Aorta (tissue), 5 donors: Measurements from ENCODE around the gene C22orf31. TPM values are rescaled to one million over a fixed set of nuclear protein-coding genes. Genes with fewer than 3 reads are reported as not detected.

ENCODE experiments used
- ATAC-seq: fragments of 200-7000 bp; cut with Tn5 transposase; one replicate; pipeline ENCODE4 v1.9.1; 2022; ENCODE audit warnings: moderate library complexity; ENCODE audit not compliant: low FRiP score
- DNase-seq, 2 donors: peaks; one replicate each; pipeline ENCODE4 v3.0.0-alpha.2; 2020
- H3K27ac ChIP-seq, 2 donors: one replicate each; pipeline ENCODE4 v1.5.1; 2013; ENCODE audit warnings: low read length in 2 of 2, mild to moderate bottlenecking in 2 of 2, moderate library complexity in 2 of 2, control low read depth in 1 of 2, inconsistent platforms in 1 of 2, low read depth in 1 of 2
- H3K27me3 ChIP-seq, 2 donors: one replicate each; pipeline ENCODE4 v1.6.1; 2013; ENCODE audit warnings: control low read depth in 1 of 2, low read length in 1 of 2, mild to moderate bottlenecking in 1 of 2, moderate library complexity in 1 of 2; ENCODE audit not compliant: insufficient read depth in 2 of 2, control insufficient read depth in 1 of 2
- H3K36me3 ChIP-seq, 2 donors: one replicate each; pipeline ENCODE4 v1.6.1; 2013; ENCODE audit warnings: control low read depth in 1 of 2, low read length in 1 of 2, mild to moderate bottlenecking in 1 of 2; ENCODE audit not compliant: insufficient read depth in 2 of 2, control insufficient read depth in 1 of 2
- H3K4me1 ChIP-seq, 2 donors: one replicate each; pipeline ENCODE4 v1.6.1; 2013; ENCODE audit warnings: low read length in 2 of 2, control low read depth in 1 of 2, mild to moderate bottlenecking in 1 of 2, moderate library complexity in 1 of 2; ENCODE audit not compliant: insufficient read depth in 2 of 2, control insufficient read depth in 1 of 2
- H3K4me3 ChIP-seq, 2 donors: one replicate each; pipeline ENCODE4 v1.5.1; 2013; ENCODE audit warnings: low read length in 2 of 2, control low read depth in 1 of 2, mild to moderate bottlenecking in 1 of 2
- H3K9me3 ChIP-seq: one replicate; pipeline ENCODE4 v1.6.1; 2013; ENCODE audit warnings: mild to moderate bottlenecking, low read length; ENCODE audit not compliant: control insufficient read depth
- WGBS, 2 donors: extraction: QIAGEN DNeasy Blood & Tissue Kit; methylation state at CpG; one replicate each; pipeline ENCODE4 v1.1.7; 2013; 5-methylcytosine and 5-hydroxymethylcytosine counted together
- intact Hi-C, 2 donors: fragments of 100-400 bp; cut with DNase I; formaldehyde crosslinking; loops; one replicate each; pipeline versions ENCODE4 v1.14.2 to v1.15.0; 2022
- polyA plus RNA-seq, 2 donors: library from polyadenylated mRNA; stranded (reverse); fragments of 200-250 nt; gene quantifications; one replicate each; pipeline ENCODE4 v1.2.3, GENCODE V29; 2013
- total RNA-seq, 2 donors: library from RNA; stranded (reverse); fragmentation: NEBNext Ultra II Directional; extraction: Animal tissue kit (Norgen Biotek cat#: 25700); gene quantifications; one replicate each; pipeline ENCODE4 v1.2.1, GENCODE V29; 2021
- donor health status: healthy with polysubstance abuse.
- donor health status: Bipolar disorder and iron deficiency.
- donor health status: DM: no; HTN: no; CAD: no.
- donor health status: DM: no; HTN: no; CAD: no.
- donor health status: DM: yes; HTN: yes; CAD: no.

C22orf31 gene
- total and polyA plus RNA-seq, 4 donors, result not detected

GRCh38 chr22:29069463-29069862 is 7.8 kb upstream of the C22orf31 start:
- Histone ChIP-seq H3K27ac (no peak overlapping the region), H3K4me3 (no peak overlapping the region), H3K36me3 (no peaks in the 10 kb centered on the region), H3K9me3 (no peaks in the 10 kb centered on the region), H3K4me1 (no peaks in the 10 kb centered on the region), H3K27me3 (no peaks in the 10 kb centered on the region)
- no peak for ATAC-seq
- no peak for DNase-seq
- 80 to 82% methylated on average over 4 of the region's 4 CpGs for WGBS, 2 donors
- intact Hi-C loops, result no loop called here

GRCh38 chr22:29065468-29066190 is 4.0 kb upstream of the C22orf31 start:
- ATAC-seq (no peak), DNase-seq (no peak)
- intact Hi-C loops, result no loop called here
- H3K36me3 ChIP-seq, result no peaks in the 10 kb centered on the region
- no peaks in the 10 kb centered on the region for H3K9me3 ChIP-seq
- no peak overlapping the region for H3K4me3 ChIP-seq
- 65 to 66% methylated on average over 7 of the region's 7 CpGs for WGBS, 2 donors
- H3K27ac ChIP-seq, result no peak overlapping the region
- no peaks in the 10 kb centered on the region for H3K27me3 ChIP-seq
- no peaks in the 10 kb centered on the region for H3K4me1 ChIP-seq

- Histone ChIP-seq H3K4me3 (no peak overlapping the region), H3K4me1 (no peaks in the 10 kb centered on the region), H3K27me3 (no peaks in the 10 kb centered on the region), H3K9me3 (no peaks in the 10 kb centered on the region), H3K36me3 (no peaks in the 10 kb centered on the region), H3K27ac (no peak overlapping the region)
- DNase-seq, result no peak
- intact Hi-C loops, result no loop called here
- 41 to 44% methylated on average over 8 of the region's 8 CpGs for WGBS, 2 donors
- no peak for ATAC-seq
Measured at GRCh38 chr22:29062286-29062821, 723 bp upstream of the C22orf31 start.

- no peaks in the 10 kb centered on the region for H3K36me3 ChIP-seq
- H3K27ac ChIP-seq, result no peak overlapping the region
- H3K4me1 ChIP-seq, result no peaks in the 10 kb centered on the region
- 59 to 66% methylated on average over 7 of the region's 7 CpGs for WGBS, 2 donors
- DNase-seq, result no peak
- ATAC-seq, result no peak
- no peaks in the 10 kb centered on the region for H3K9me3 ChIP-seq
- H3K27me3 ChIP-seq, result no peaks in the 10 kb centered on the region
- no peak overlapping the region for H3K4me3 ChIP-seq
- intact Hi-C loops, result no loop called here
Measured at GRCh38 chr22:29060931-29061330, 700 bp downstream of the C22orf31 start.

GRCh38 chr22:29060251-29060869 is 1.3 kb downstream of the C22orf31 start:
- Histone ChIP-seq H3K27me3 (no peaks in the 10 kb centered on the region), H3K27ac (no peak overlapping the region), H3K36me3 (no peaks in the 10 kb centered on the region), H3K4me1 (no peaks in the 10 kb centered on the region), H3K9me3 (no peaks in the 10 kb centered on the region), H3K4me3 (no peak overlapping the region)
- WGBS, 2 donors, result 83 to 84% methylated on average over 12 of the region's 12 CpGs
- intact Hi-C loops, result no loop called here
- ATAC-seq (no peak), DNase-seq (no peak)

- WGBS, 2 donors, result 95 to 98% methylated on average over 3 of the region's 3 CpGs
Measured at GRCh38 chr22:29056472-29056871, 5.2 kb downstream of the C22orf31 start.

GRCh38 chr22:29055192-29055830 is 6.3 kb downstream of the C22orf31 start:
- Histone ChIP-seq H3K4me1 (no peaks in the 10 kb centered on the region), H3K36me3 (peaks cover 0 to under 1% of the 10 kb centered on the region in 2 donors), H3K27ac (no peak overlapping the region), H3K27me3 (no peaks in the 10 kb centered on the region), H3K4me3 (no peak overlapping the region), H3K9me3 (no peaks in the 10 kb centered on the region)
- intact Hi-C loops, result no loop called here
- 78 to 80% methylated on average over 14 of the region's 14 CpGs for WGBS, 2 donors
- ATAC-seq (no peak), DNase-seq (no peak)

More at GRCh38 chr22:29056472-29056871, 5.2 kb downstream of the C22orf31 start:
- H3K36me3 ChIP-seq, result no peaks in the 10 kb centered on the region
- ATAC-seq (no peak), DNase-seq (no peak)
- no peaks in the 10 kb centered on the region for H3K9me3 ChIP-seq
- intact Hi-C loops, result no loop called here
- no peaks in the 10 kb centered on the region for H3K4me1 ChIP-seq
- no peaks in the 10 kb centered on the region for H3K27me3 ChIP-seq
- no peak overlapping the region for H3K27ac ChIP-seq
- no peak overlapping the region for H3K4me3 ChIP-seq

- DNase-seq (no peak), ATAC-seq (peak; percentile 6)
- intact Hi-C loops, result no loop called here
- no peaks in the 10 kb centered on the region for H3K9me3 ChIP-seq
- no peaks in the 10 kb centered on the region for H3K27me3 ChIP-seq
- H3K27ac ChIP-seq, result no peak overlapping the region
- 78 to 82% methylated on average over 10 of the region's 10 CpGs for WGBS, 2 donors
- peaks cover 0 to 8% of the 10 kb centered on the region in 2 donors for H3K36me3 ChIP-seq
- no peak overlapping the region for H3K4me3 ChIP-seq
- no peaks in the 10 kb centered on the region for H3K4me1 ChIP-seq
Measured at GRCh38 chr22:29054251-29054767, 7.3 kb downstream of the C22orf31 start.
